HG03457 (cell line): ENCODE results near the gene MED15.

Experiments
- ATAC-seq: cut with Tn5 transposase; IDR thresholded peaks from one replicate; pipeline ENCODE4 v1.9.1; 2021; ENCODE audit warnings: moderate number of reproducible peaks; ENCODE audit not compliant: unreplicated experiment

Gene MED15

DNA sequence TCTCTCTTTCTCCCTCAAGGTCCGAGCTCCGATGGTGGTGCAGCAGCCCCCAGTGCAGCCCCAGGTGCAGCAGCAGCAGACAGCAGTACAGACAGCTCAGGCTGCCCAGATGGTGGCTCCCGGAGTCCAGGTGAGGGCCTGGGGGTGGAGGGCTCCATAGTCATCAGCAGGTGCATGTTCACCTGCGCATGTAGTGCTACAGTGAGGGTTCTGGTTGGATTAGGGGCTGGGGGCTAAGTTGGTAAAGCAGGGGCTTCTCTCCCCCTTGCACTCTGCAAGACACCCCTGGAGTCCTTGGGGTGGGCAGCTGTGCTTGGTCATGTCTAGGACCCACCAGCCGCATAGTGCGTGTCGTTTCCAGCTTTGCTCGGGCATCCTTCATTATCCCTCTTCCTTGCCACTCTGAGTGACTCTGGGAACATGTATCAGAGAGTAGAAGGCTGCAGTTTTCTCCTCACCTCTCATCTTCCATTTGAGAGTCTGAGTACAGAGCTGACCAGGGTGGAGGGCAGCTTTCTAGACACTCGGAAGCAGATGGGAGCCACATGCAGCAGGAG, 61.2 kb downstream of the MED15 start:
- no peak for ATAC-seq

DNA sequence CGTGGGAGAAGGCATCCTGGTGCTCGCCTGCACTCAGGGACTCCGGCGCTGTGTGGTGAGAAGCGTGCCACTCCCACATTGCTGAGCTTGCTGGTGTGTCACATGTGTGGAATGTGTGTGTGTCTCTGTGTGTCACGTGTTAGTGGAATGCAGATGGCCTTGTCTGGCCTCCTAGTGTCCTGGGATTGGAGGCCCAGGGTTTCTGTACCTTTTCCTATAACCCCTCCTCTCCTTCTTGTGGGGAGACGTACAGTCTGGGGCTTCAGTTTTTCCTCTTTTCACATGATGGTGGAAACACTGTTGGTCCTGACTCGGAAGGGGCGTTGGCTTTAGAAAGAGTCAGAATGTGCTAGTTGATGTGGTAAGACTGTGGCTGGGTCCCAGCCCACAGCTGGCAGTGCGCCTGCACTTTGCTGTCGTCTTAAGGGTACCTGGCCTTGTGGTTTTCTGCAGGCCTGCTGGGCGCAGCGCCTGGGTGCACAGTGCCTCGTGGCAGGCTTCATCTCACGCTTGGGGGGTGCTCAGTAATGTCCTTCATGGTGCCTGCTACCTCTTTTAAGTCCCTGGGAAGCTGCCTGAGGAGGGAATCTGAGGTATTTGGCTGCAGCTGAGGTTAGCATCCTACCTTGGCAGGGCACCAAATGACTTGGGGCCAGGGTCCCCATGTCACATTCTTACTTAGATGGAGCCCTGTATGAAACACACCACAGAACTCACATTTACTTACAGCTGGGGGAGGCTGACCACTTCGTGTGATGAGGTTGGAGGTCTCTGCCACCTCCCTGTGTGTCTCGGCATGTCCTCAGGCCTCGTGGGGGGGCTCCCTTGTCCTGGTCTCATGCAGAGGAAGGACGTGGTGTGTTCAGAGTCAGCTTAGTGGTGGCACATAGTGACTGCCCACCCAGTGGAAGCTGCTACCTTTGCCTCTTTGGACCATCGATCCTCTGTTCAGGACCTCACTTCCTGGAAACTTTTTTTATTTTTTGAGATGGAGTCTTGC, 61.9 kb downstream of the MED15 start:
- no peak for ATAC-seq

DNA sequence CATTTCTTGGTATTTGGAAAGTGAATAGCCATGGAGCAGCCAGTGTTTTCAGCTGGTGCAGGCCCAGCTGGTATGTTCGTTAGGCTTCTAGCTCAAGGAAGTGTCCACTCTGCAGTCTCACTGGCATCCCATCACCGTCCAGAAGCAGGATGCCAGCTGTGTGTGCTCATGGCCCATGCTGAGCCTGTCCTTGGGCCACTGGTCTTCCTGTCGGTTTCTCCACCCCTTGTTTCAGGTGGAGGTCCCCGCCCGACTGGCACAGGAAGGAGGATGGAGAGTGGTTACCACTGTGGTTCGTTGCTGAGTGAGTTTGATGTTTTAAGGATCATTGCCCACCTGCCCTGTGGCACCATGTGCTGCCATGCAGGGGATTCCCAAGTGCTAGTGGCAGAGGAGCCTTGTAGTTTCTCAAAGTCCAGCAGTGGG, 63.7 kb downstream of the MED15 start:
- ATAC-seq = no peak

DNA sequence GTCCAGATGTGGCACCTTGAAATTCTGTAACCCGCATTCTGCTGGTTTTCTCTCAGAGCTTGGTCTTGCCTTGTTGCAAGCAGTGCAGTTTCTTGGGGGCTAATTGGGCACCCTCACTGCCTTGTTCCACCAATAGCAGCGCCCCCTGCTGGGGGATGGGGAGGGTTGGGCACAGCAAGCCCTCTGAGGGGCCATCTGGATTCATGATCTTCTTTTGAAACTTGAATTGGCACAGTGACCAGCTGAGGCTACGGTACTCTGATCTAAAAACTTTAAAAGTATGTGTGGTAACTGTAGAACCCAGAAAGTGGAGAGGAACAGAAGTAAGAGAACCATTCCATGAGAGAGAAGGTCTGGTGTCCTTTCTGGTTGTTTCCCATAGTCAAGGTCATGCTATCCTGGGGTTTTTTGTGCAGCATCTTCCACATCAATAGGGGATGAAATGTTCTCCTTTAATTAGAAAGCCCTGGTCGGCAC, 64.2 kb downstream of the MED15 start:
- ATAC-seq = no peak

DNA sequence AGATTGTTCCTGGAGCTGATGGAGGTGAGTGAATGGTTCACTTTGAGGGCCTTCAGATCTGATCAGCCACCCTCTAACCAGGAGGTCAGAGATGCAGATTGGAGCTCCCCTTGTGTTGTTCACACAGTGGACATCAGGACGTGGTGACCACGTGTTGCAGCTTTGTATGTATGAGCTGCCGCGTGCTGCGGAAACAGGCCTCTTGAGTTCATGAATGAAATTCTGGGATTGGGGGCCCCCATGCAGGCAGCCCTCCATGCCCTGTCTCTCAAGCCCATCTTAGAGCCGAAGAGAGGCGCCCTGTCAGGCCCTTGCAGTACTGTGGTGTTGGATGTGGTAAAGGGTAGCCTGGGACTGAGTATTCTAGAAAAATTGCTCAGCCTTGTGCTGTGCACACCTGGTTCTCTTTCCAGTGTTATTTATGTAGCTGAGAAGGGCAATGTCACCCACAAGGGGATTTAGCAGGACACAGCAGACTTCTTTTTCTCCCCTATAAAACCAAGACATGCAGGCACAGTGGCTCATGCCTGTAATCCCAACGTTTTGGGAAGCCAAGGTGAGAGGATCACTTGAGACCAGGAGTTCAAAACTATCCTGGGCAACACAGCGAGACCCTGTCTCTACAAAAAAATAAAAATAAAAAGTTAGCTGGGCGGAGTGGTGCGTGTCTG, 64.9 kb downstream of the MED15 start:
- no peak for ATAC-seq

DNA sequence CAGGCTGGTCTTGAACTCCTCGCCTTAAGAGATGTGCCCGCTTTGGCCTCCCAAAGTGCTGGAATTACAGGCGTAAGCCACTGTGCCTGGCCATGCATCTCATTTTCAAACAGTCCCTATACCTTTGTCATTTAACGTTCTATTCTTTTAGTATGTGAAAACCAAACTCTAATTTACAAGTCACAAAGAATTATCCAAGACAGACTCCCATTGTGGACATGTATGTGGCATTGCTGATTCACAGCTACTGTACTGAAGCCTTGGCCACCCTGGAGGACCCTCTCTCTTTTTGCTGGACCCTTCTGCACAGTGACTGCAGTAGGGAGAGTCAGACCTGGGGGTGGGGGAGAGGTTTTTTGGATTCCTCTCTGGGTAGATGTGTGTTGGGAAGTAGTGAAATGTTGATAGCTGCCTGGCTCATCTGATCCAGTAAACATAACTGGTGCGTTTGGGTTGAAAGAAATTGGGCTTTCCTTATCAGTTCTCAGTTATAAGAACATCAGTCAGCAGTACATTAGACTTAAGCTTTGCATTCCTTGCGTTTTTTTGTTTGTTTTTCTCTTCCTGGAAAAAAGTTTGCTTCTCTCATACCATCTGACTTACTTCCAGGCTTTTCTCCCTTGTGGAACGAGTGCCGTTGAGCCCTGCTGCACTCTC, 65.9 kb downstream of the MED15 start:
- no peak for ATAC-seq

DNA sequence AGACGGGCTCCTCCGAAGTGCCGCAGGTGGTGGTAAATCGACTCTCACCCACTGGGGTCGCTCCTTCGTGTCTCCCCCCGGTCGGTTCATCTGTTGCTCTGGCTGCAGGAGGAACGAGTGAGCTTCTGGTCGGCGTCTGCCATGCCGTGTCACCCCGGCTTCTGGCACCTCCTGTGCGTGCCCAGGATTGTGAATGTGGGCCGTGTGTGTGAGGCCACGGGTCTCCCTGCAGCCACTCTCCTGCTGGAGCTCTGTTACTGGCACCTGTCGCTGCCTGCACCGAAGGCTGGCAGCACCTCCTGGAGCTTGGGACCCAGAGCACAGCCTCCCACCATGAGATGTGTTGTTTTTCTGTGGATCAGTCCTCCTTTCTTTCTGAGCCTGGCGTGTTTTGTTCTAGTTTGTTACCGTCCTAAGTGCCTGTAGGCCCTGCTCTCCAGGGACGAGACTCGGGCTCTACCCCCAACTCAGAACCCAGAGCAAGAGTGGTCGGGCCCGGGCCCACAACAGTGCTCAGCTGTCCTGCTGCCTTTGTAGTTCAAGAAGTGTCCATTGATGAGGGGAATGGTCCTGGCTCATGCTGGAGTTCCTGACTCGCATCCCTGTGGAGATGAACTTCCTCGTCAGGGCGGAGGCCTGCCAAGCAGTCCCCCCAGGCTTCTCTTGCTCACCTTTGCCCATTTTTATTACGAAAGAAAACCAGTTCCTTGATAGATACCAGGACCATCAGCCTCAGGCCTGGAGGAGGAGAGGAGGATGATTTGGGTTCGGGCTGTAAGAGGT, 66.6 kb downstream of the MED15 start:
- no peak for ATAC-seq

DNA sequence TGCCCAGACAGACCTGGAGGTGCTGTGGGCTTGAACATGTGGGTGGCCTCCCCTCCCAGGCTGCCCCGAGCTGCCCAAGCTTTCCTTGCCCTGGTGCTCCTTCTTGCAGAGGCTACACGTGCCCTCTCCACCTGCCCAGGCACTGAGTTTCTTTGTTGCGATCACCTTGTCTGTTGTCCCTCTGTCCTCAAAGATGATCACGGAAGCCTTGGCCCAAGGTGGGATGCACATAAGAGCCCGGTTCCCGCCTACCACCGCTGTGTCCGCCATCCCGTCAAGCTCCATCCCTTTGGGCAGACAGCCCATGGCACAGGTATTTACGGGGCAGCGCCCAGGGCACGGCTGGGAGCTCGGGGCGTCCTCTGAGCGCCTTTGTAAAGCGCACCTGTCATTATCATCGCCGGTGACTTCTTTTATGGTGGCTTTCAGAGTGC, 67.5 kb downstream of the MED15 start:
- no peak for ATAC-seq

DNA sequence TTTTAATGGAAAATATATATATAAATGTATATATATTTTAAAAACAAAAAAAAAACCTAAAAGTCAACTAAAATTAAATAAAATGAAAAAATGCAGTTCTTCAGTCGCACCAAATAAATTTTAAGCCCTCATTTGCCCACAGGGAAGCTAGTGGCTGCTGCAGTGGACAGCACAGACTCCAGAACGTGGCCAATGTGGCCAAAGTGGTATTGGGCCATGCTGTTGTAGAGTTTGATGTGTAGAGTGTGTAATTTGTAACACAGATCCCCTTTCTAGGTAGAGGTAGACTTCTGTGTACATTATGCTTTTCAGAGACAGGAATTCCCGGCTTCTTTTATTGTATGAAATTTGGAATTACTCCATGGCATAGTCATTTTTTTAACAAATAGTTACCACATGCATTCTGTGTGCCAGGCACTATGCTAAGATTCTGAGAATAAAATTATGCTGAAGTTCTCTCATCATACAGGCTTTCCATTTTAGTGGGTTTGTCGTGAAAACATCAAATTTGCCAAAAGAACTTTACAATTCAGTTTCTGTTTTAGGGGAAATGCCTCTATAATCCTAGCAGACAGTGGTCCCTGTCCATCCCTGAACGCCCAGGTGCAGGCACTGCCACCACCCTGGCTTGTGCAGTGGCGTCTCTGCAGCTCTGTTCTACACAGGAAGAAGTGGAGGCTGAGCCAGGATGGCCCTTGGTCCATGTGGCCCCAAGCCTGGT, 68.5 kb downstream of the MED15 start:
- no peak for ATAC-seq

DNA sequence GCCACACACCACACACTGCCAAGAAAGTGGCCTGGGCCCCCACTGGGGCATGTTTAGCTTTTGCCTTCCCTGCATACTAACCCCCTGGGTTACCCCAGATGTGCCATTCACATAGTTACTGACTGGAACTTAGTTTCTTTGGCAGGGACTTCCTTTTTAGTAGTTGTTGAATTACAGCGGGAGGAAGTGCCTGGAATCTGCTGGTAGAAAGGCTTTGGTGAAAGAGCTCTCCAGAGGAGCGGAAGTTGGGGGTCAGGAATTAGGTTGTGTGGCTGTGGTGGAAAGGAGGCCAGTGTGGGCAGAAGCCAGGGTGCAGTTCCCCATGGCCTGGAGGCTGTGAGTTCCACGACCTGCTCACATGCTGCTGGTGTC, 69.0 kb downstream of the MED15 start:
- ATAC-seq = no peak

DNA sequence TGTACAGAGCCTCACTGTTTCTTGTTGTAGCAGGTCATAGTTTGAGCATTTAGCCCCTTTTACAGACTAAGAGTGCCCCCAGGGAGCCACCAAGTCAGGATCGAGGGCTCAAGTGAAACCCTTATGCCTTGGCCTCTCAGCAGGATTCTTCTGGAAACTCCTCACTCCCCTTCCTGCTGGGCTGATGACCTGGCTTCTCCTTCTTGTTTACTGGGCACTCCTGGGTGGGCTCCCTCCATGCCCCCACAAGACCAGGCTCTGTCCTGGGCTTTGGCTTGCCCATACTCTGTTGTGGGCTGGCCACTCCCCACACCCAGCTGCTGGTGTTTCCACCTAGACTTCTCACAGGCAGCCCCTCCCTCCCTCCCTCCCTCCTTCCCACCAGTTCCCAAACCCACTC, 69.6 kb downstream of the MED15 start:
- no peak for ATAC-seq

DNA sequence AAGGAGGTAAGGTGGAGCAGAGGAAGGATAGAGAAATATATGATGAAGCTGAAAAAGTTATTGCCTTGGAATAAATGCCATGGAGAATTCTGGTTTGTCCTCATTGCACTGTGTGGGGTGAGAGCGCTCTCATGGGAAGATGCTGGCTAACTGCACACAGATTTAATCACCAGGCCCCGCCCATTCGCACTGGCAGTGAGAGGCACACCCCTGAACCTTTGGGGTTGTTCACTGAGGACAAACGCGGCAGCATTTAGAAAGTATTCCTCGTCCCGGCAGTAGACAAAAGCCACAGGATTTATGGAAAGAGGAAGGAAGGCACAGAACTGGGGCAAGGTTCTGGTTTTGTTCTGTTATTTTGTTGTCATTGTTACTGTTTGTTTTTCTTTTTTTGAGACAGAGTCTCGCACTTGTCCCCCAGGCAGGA, 70.2 kb downstream of the MED15 start:
- no peak for ATAC-seq

DNA sequence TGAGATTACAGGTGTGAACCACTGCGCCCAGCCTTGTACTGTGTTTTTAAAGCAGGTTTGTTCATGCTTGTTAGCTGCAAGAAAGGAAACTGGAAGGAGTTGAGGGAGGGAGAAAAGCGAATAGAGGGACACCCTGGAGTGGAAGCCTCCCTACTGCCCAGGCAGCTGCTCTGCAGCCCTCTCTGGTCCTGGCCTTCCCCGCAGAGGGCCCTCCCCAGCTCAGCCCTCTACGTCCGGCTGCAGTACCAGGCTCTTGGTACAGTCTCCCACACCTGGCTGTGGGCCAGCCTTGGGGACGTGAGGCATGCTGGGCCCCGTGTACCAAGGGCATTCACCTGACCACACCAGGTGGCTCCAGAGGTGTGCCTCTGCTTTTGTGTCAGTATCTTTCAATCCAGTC, 70.8 kb downstream of the MED15 start:
- ATAC-seq = no peak

DNA sequence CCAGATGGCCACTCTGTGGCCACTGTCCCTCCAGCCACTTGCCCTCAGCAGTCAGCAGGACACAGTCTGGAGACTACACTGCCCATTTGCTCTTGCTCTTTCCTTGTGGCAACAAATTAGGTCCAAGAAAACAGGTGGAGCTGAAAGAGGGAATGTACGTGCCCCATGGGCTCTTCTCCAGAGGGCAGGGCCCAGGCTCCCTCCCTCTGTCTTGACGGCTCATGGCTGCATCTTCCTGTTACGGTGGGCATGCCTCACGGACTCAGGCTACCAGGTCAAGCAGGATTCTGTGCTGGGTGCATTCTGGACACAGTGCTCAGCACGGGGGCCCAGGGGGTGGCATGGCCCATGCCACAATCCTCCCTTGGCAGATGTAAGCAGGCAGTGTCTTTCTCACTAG, 71.3 kb downstream of the MED15 start:
- ATAC-seq = no peak

DNA sequence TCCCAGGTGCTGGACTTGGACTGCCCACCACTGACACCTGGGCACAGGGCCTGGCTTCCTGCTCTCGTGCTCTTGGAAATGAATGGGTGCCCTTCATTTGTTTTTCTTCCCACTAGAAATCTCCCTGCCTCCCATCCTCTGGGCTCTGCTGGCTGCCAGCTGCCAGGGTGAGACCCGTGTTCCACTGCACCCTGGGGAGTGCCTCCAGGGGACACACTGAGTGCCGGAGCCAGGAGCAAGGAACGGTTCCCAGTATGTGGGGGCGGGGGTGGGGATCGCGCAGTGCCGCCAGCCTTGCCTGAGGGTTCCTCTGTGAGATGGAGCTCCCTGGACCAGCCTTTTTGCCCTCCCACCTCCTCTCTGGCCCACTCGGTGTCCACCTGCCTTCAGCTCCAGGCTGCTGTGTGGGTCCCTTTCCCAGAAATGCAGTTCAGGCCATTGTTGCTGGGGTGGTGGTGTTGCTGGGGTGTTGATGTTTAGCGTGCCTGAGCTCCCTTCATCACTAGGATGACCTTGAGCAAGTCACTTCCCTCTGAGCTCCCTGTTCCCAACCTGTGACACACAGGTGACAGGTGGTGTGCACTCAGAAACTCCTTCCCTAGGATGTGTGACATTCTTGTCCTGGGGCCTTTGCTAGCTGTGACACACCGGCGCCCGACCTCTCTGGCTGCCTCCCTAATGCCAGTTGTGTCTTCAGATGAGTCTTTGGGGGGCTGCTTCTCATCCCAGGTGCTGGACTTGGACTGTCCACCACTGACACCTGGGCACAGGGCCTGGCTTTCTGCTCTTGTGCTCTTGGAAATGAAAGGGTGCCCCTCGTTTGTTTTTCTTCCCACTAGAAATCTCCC, 72.1 kb downstream of the MED15 start:
- no peak for ATAC-seq

DNA sequence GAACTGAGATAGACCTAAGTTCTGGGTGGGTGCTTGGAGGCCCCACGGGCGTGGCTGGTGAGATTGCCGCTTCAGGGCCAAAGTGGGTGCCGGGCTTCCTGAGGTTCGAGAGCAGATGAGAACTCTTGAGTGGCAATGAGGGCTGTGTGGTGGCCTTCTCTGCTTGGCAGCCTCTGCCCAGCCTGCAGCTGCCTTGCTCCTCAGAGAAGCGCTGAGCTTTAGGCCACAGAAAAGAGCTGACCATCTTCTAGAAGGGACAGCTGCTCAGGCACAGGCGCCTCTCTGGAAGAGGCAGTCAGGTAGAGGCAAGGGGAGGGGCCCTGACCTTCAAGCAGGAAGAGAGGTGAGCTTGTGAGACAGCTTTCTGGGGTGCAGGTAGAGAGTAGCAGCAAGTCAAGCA, 72.8 kb downstream of the MED15 start:
- no peak for ATAC-seq

DNA sequence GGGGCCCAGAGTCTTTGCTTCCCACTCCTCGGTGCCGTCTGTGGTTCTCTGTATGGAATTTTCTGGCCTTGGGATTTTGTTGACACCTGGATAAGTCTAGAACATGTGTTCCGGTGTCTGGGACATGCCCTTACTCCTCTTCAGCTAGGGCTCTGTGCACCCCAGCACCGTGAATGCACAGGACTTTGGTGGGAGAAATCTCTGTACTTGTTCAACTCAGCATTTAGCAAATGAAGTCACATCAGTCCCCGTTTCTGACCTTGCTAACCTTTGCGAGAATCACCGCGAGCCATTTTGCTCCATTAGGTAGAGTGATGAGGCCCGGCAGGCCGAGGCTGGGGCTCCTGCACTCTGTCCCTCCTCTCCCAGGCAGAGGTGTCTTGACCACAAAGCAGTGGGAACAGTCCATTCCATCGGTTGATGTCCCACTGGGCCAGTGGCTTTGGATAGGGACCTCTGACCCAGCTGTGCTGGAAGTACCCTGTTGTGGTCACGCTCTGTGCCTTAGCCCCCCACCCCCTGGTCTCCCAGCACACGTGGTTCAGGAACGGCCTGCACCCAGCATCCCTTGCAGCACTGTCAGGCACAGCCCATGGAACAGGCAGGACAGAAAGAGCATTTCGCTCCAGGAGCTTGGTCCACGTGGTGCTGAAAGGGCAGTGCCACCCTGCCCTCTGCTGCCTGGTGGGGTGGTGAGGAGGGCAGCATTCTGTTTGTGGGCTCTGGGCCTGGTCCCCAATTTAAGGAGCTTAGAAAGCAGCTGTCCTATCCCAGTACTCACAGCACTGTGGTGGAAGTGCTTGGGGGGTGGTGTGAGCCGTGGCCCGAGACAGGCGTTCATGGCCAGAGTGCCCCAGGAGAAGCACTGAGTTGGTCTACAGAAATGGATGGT, 73.4 kb downstream of the MED15 start:
- no peak for ATAC-seq
